ENCODE measurements around the gene SHISAL1. TPM values are rescaled to one million over a fixed set of nuclear protein-coding genes. Genes with fewer than 3 reads are reported as not detected.

SHISAL1 gene
- total RNA-seq, 1 donor from 2014 or later = not detected

GRCh38 chr22:44207173-44207980 is 105.4 kb downstream of the SHISAL1 start:
- no peak for DNase-seq

- DNase-seq = no peak
Measured at GRCh38 chr22:44206696-44207095, 106.1 kb downstream of the SHISAL1 start.

- DNase-seq = no peak
Measured at GRCh38 chr22:44206330-44206645, 106.5 kb downstream of the SHISAL1 start.

- DNase-seq = no peak
Measured at GRCh38 chr22:44205516-44206329, 107.0 kb downstream of the SHISAL1 start.

GRCh38 chr22:44204739-44205515 is 107.8 kb downstream of the SHISAL1 start:
- DNase-seq = no peak

- DNase-seq = no peak
Measured at GRCh38 chr22:44203203-44203602, 109.5 kb downstream of the SHISAL1 start.

- no peak for DNase-seq
Measured at GRCh38 chr22:44202261-44202789, 110.4 kb downstream of the SHISAL1 start.

GRCh38 chr22:44201665-44202064 is 111.1 kb downstream of the SHISAL1 start:
- no peak for DNase-seq

- DNase-seq = no peak
Measured at GRCh38 chr22:44200855-44201550, 111.7 kb downstream of the SHISAL1 start.

GRCh38 chr22:44200451-44200850 is 112.3 kb downstream of the SHISAL1 start:
- DNase-seq = no peak

- DNase-seq = no peak
Measured at GRCh38 chr22:44199866-44200265, 112.9 kb downstream of the SHISAL1 start.

GRCh38 chr22:44199164-44199563 is 113.6 kb downstream of the SHISAL1 start:
- DNase-seq = no peak

GRCh38 chr22:44197271-44197670 is 115.5 kb downstream of the SHISAL1 start:
- no peak for DNase-seq

- no peak for DNase-seq
Measured at GRCh38 chr22:44196731-44197131, 116.0 kb downstream of the SHISAL1 start.

- DNase-seq = no peak
Measured at GRCh38 chr22:44196241-44196640, 116.5 kb downstream of the SHISAL1 start.

- no peak for DNase-seq
Measured at GRCh38 chr22:44195189-44195871, 117.4 kb downstream of the SHISAL1 start.

GRCh38 chr22:44194569-44194968 is 118.2 kb downstream of the SHISAL1 start:
- no peak for DNase-seq

All from dermis blood vessel endothelial cell (primary cell).